PC-3 (cell line): ENCODE data around the gene NKTR. TPM values are rescaled to one million over a fixed set of nuclear protein-coding genes. Genes with fewer than 3 reads are reported as not detected.

Source experiments
- ATAC-seq: fragments of 200-7000 bp; cut with Tn5 transposase; 2 replicates; pipeline ENCODE4 v1.9.1; 2020; ENCODE audit warnings: mild to moderate bottlenecking, moderate library complexity
- BruUV-seq: library from RNA; stranded (reverse); fragments of 400-500 nt; replicated peaks from 2 replicates; lab custom pipeline; 2021; lab: Mats Ljungman, UMichigan
- CTCF ChIA-PET: fragments of 300-600 bp; sonication (Branson Sonifier 250); formaldehyde crosslinking; loops from one replicate; lab custom pipeline; 2022; ENCODE audit warnings: antibody characterized with exemption; lab: Charles Lee
- POLR2A ChIA-PET: fragments of 300-600 bp; sonication (Branson Sonifier 250); formaldehyde crosslinking; loops from one replicate; lab custom pipeline; 2022; ENCODE audit warnings: antibody characterized with exemption; ENCODE audit not compliant: unreplicated experiment; lab: Charles Lee
- DNase-seq: peaks from one replicate; pipeline ENCODE4 v3.0.0-alpha.2; 2015
- H2AFZ ChIP-seq: fragments of 300-600 bp; sonication (generic); 2 replicates; pipeline ENCODE4 v1.6.0; 2016; ENCODE audit warnings: antibody characterized with exemption, low read length
- H3F3A ChIP-seq: fragments of 300-600 bp; sonication (generic); one replicate; pipeline ENCODE4 v1.6.0; 2017; ENCODE audit warnings: antibody characterized with exemption, low read length, control low read depth, mild to moderate bottlenecking; ENCODE audit not compliant: unreplicated experiment
- H3K27ac ChIP-seq: fragments of 300-600 bp; sonication (generic); 2 replicates; pipeline ENCODE4 v1.5.1; 2016; ENCODE audit warnings: mild to moderate bottlenecking, low read length
- H3K27me3 ChIP-seq: fragments of 300-600 bp; sonication (generic); 2 replicates; pipeline ENCODE4 v1.6.1; 2016; ENCODE audit warnings: low read length, mixed read lengths
- H3K36me3 ChIP-seq: fragments of 300-600 bp; sonication (generic); 2 replicates; pipeline ENCODE4 v1.6.1; 2016; ENCODE audit warnings: low read depth, mixed run types, low read length, mixed read lengths
- H3K4me1 ChIP-seq: fragments of 300-600 bp; sonication (generic); 2 replicates; pipeline ENCODE4 v1.5.1; 2016; ENCODE audit warnings: low read length; ENCODE audit not compliant: insufficient read depth
- H3K4me2 ChIP-seq: fragments of 300-600 bp; sonication (generic); 2 replicates; pipeline ENCODE4 v1.6.0; 2016; ENCODE audit warnings: low read length
- H3K4me3 ChIP-seq: fragments of 300-600 bp; sonication (generic); 2 replicates; pipeline ENCODE4 v1.5.1; 2016; ENCODE audit warnings: mild to moderate bottlenecking, low read length, mixed read lengths
- H3K79me2 ChIP-seq: fragments of 300-600 bp; sonication (generic); 2 replicates; pipeline ENCODE4 v1.6.1; 2017; ENCODE audit warnings: low read length, mixed read lengths
- H3K9ac ChIP-seq: fragments of 300-600 bp; sonication (generic); 2 replicates; pipeline ENCODE4 v1.6.0; 2016; ENCODE audit warnings: mild to moderate bottlenecking, low read length
- H3K9me2 ChIP-seq: fragments of 300-600 bp; sonication (generic); replicated peaks from 2 replicates; pipeline ENCODE4 v1.6.1; 2016; ENCODE audit warnings: mixed run types, low read length, mixed read lengths
- H3K9me3 ChIP-seq: fragments of 300-600 bp; sonication (generic); 2 replicates; pipeline ENCODE4 v1.6.1; 2016; ENCODE audit warnings: low read length, mixed read lengths
- H4K20me1 ChIP-seq: fragments of 300-600 bp; sonication (generic); 2 replicates; pipeline ENCODE4 v1.6.1; 2016; ENCODE audit warnings: low read length, mixed read lengths
- EZH2 ChIP-seq: fragments of 300-600 bp; sonication (generic); IDR thresholded peaks from one replicate; pipeline ENCODE4 v1.6.1; 2017; ENCODE audit warnings: antibody characterized with exemption, mild to moderate bottlenecking, low read length; ENCODE audit not compliant: unreplicated experiment
- EZH2phosphoT487 ChIP-seq: fragments of 300-600 bp; sonication (generic); IDR thresholded peaks from 2 replicates; pipeline ENCODE4 v1.6.1; 2018; ENCODE audit warnings: mild to moderate bottlenecking, antibody characterized with exemption, low read length, borderline replicate concordance
- intact Hi-C: fragments of 100-400 bp; cut with micrococcal nuclease; formaldehyde crosslinking; loops from 2 replicates; pipeline ENCODE4 v1.9.0; 2023
- total RNA-seq: library from RNA; depleted of rRNA; stranded (reverse); fragments of >200 nt; gene quantifications from 2 replicates; pipeline ENCODE4 v1.2.3, GENCODE V29; 2014
- TF ChIP-seq, protein P1 (sequence below): fragments of 300-600 bp; sonication (generic); conservative IDR thresholded peaks from 2 replicates; pipeline ENCODE4 v1.5.1; 2017; ENCODE audit warnings: antibody characterized with exemption, low read depth, mild to moderate bottlenecking, low read length

The NKTR gene
- total RNA-seq, 1 experiment from 2014 or later = 37.6 TPM

DNA sequence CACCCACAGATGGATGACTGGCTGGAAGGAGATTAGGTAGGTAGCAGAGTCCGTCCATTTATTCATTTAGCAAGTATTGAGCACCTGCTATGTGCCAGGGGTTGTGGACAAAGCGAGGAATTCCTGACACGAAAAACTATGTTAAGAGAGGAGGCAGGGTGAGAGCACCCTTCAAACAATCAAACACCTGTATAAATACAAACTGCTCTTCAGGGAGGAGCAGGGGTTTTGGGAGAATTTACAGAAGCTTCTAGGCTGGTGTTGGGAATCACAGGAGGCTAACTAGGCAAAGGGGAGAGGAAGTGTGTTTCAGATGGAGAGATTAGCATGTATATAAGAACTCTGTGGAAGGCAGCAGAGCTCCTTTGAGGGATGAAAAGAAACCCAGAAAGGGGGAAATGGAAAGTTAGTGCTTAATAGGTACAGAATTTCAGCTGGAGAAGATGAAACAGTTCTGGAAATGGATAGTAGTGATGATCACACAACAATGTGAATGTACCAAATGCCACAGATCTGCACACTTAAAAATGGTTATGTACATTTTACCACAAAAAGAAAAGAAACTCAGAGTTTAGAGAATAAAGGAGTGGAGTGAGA lies 17.9 kb upstream of the NKTR start:
- H2AFZ ChIP-seq = peak overlapping the region; percentile 97
- H4K20me1 ChIP-seq = no peaks in the 10 kb centered on the region
- H3F3A ChIP-seq = no peaks in the 10 kb centered on the region
- no peaks in the 10 kb centered on the region for H3K27me3 ChIP-seq
- ChIA-PET POLR2A (no interaction called here), CTCF (interaction anchor here (0.7 to 1.2 kb wide), 2 partner anchors 18 to 81 kb away, joined by 3 to 6 read pairs; partner anchors contain the start of gene NKTR)
- H3K4me2 ChIP-seq = peak overlapping the region; percentile 98
- peaks cover 33% of the 10 kb centered on the region for H3K79me2 ChIP-seq
- DNase-seq (no peak), ATAC-seq (peak; percentile 1)
- H3K4me3 ChIP-seq = peak overlapping the region; percentile 92
- H3K9me2 ChIP-seq = no peaks in the 10 kb centered on the region
- BruUV-seq = TSS peak; percentile 80
- H3K27ac ChIP-seq = peak overlapping the region; percentile 76
- intact Hi-C loops = loop anchor here (1.0 kb wide), 2 partner anchors 8 to 18 kb away; partner anchors contain the start of genes NKTR and SS18L2
- peak overlapping the region; percentile 90 for H3K9ac ChIP-seq
- H3K4me1 ChIP-seq = peaks cover 26% of the 10 kb centered on the region
- H3K36me3 ChIP-seq = no peaks in the 10 kb centered on the region; the same call in 1 of the 2 replicates
- TF ChIP-seq, protein P1, sequence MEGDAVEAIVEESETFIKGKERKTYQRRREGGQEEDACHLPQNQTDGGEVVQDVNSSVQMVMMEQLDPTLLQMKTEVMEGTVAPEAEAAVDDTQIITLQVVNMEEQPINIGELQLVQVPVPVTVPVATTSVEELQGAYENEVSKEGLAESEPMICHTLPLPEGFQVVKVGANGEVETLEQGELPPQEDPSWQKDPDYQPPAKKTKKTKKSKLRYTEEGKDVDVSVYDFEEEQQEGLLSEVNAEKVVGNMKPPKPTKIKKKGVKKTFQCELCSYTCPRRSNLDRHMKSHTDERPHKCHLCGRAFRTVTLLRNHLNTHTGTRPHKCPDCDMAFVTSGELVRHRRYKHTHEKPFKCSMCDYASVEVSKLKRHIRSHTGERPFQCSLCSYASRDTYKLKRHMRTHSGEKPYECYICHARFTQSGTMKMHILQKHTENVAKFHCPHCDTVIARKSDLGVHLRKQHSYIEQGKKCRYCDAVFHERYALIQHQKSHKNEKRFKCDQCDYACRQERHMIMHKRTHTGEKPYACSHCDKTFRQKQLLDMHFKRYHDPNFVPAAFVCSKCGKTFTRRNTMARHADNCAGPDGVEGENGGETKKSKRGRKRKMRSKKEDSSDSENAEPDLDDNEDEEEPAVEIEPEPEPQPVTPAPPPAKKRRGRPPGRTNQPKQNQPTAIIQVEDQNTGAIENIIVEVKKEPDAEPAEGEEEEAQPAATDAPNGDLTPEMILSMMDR = no peak
- no peak for TF ChIP-seq EZH2phosphoT487
- no peak for TF ChIP-seq EZH2
- no peaks in the 10 kb centered on the region for H3K9me3 ChIP-seq

DNA sequence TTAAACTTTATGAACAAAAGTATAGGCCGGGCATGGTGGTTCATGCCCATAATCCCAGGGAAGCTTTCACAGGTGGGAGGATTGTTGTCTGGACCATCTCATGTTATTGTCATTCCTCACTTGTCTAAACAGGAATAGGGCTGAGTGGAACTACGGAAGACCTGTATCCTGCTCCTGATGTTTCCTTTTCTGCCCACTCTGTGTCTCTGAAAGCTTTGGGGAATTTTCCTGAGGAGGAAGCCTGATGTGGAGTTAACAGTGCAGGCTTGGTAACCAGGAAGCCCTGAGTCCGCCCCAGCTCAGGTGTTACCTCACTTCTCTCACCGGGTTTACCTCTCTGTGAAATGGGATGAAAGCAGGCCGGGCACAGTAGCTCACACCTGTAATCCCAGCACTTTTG lies 11.9 kb upstream of the NKTR start:
- H3K4me2 ChIP-seq = no peak overlapping the region

DNA sequence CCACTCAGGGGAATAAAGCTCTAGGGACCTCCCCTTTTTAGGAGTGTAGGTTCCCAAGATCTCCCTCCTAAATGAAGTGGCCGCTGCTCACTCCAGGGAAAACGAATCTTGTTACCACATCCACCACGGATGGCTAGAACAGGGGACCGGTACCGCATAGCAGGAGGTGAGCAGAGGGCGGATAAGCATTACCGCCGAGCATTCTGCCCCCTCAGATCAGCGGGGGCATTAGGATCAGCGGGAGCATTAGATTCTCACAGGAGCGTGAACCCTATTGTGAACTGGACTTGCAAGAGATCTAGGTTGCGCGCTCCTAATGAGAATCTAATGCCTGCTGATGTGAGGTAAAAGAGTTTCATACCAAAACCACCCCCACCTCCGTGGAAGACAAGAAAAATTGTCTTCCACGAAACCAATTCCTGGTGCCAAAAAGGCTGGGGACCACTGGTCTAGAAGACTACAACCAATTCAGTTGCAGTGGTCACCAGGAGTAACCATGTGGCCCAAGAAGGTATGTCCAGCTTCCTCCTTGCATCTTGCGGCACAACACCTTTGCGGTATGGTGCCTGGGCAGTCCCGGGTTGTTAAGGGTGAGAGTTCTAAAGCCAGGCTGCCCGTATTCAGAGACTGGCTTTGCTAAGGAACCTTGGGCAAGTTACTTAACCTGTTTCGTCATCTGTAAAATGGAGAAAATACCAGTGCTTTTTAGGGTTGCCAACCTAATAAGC lies 10.9 kb upstream of the NKTR start:
- H3K79me2 ChIP-seq = peaks cover 34% of the 10 kb centered on the region
- H3F3A ChIP-seq = no peaks in the 10 kb centered on the region
- DNase-seq (no peak), ATAC-seq (no peak)
- H3K27me3 ChIP-seq = no peaks in the 10 kb centered on the region
- H3K9ac ChIP-seq = peak overlapping the region; percentile 68
- 0 out of 2 replicates have a peak, but pooled peaks cover 5% of the 10 kb centered on the region for H4K20me1 ChIP-seq
- H3K27ac ChIP-seq = peak overlapping the region; percentile 55
- no peaks in the 10 kb centered on the region for H3K9me2 ChIP-seq
- peak overlapping the region; percentile 82 for H2AFZ ChIP-seq
- CTCF ChIA-PET = no interaction called here
- peaks cover 18% of the 10 kb centered on the region for H3K36me3 ChIP-seq
- peak overlapping the region; percentile 87 for H3K4me2 ChIP-seq
- no peak for TF ChIP-seq EZH2phosphoT487
- TF ChIP-seq, protein P1 = no peak
- no peak for TF ChIP-seq EZH2
- no TSS peak for BruUV-seq
- H3K4me1 ChIP-seq = peaks cover 22% of the 10 kb centered on the region
- peak overlapping the region; percentile 72; the same call in 1 of the 2 replicates for H3K4me3 ChIP-seq
- no peaks in the 10 kb centered on the region for H3K9me3 ChIP-seq
- intact Hi-C loops = loop anchor here (1.0 to 5.0 kb wide), 3 partner anchors 7 to 238 kb away; partner anchors contain the start of gene NKTR
- POLR2A ChIA-PET = no interaction called here

More for the DNA sequence above, 11.9 kb upstream of the NKTR start:
- TF ChIP-seq EZH2phosphoT487 (no peak), EZH2 (no peak)
- H3K4me3 ChIP-seq = no peak overlapping the region
- H3K9me2 ChIP-seq = no peaks in the 10 kb centered on the region
- intact Hi-C loops = no loop called here
- H4K20me1 ChIP-seq = 0 out of 2 replicates have a peak, but pooled peaks cover 2% of the 10 kb centered on the region
- no peaks in the 10 kb centered on the region for H3F3A ChIP-seq
- H3K27me3 ChIP-seq = no peaks in the 10 kb centered on the region
- CTCF ChIA-PET = no interaction called here
- no TSS peak for BruUV-seq
- peaks cover 22% of the 10 kb centered on the region for H3K4me1 ChIP-seq
- H3K36me3 ChIP-seq = peaks cover 9% of the 10 kb centered on the region
- POLR2A ChIA-PET = no interaction called here
- no peak overlapping the region for H3K9ac ChIP-seq
- no peak for DNase-seq
- no peak for ATAC-seq
- H3K79me2 ChIP-seq = peaks cover 27% of the 10 kb centered on the region
- no peak overlapping the region for H2AFZ ChIP-seq
- H3K27ac ChIP-seq = no peak overlapping the region
- no peaks in the 10 kb centered on the region for H3K9me3 ChIP-seq
